AML-193 (cell line): ENCODE results near the gene TPD52L2.

Source experiments
- DNase-seq, 2 experiments: peaks; one replicate each; lab custom pipeline; 2025; lab: John Stamatoyannopoulos, UW

TPD52L2 gene

DNA sequence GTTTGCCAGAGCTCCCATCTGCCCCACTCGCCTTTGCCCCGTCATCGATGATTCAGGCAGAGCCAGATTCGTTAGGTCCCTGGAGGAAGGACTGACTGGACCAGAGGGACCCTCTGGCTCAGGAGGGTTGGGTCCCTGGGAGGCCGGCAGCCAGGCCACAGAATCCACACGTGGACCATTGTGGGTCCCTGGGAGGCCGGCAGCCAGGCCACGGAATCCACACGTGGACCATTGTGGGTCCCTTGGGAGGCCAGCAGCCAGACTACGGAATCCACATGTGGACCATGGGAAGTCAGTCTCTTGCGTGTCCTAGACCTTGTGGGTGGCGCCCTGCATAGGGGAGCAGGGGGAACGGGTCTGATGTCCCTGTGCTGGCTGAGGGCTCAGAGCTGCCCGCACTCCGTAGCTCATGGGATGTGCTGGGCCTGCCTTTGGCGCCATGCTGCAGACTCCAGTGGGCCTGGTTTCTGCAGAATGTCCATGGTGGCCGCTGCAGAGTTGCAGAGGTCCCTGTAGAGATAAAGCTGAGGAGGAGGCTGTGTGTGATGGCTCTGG, 67.6 kb downstream of the TPD52L2 start:
- DNase-seq = no peak

DNA sequence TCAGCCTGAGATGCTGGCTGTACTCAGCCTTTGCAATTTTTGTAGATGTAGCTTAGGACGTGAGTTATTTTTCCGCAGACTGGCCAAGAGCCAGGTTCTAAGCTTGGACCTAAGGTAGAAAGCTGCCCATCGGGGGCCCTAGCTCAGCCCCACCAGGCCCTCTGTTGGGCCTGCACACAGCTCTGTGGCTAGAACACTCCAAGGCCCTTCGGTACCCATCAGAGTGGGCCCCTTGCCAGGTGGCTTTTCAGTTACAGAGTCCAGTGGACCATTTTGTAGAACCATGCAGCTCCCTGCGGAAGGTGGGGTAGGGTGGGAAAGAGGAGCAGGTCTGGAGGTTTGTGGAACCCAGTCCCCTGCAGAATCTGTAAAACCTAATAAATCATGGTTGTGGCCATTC, 68.6 kb downstream of the TPD52L2 start:
- DNase-seq = no peak

DNA sequence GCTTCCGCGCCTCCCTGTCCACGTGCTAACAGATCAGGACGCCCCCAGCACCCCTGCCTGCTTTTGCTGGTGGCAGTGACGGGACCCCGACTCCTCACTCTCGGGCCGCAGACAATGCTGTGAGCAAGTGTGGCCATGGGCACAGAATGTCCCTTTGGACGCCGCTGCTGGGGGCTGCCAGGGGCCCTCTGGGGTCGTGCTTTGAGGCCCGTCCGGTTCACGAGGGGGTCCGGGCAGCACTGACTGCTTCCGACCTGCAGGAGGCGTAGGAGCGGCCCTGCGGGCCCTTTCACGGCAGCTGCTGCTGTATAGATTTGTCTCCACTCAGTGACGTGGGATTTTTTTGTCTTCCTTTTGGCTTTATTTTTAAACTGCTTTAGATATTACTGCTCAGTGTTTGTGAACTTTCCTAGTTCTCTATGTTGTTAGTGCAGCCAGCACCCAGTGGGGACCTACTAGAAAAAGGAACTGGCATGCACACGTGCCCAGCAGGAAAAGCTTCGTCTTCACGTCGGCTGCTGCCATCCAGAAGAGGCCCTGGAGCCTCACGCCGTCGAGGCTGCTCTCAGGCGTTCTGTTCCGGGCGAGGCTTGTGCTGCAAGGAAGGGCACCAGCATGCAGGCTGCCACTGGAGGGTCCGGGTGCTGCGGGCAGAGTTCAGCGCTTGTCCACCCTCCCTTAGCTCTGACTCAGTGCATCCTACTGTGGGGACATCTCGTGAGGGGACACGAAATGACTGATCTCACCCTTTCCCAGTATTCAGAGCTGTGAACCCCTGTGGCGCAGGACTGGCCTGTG, 69.4 kb downstream of the TPD52L2 start:
- DNase-seq = no peak

GRCh38 chr20:63935447-63935846, 70.4 kb downstream of the TPD52L2 start:
- no peak for DNase-seq

DNA sequence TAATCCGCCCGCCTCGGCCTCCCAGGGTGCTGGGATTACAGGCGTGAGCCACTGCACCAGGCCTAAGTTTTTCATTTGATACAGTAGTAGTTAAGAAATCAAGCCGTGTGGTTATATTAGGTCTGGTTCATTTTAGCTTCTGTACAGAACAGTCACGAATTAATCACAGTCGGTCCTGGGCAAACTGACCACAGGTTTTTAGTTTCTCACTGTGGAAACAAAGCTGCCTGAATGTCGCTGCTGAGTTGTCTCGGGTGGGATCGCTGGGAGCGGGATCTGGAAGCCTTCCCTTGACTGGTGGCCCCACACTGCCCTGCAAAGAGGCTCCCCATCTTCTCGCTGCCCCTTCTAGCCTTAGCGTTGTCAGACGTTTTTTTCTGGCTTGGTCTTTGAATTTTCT, 72.5 kb downstream of the TPD52L2 start:
- DNase-seq = no peak

DNA sequence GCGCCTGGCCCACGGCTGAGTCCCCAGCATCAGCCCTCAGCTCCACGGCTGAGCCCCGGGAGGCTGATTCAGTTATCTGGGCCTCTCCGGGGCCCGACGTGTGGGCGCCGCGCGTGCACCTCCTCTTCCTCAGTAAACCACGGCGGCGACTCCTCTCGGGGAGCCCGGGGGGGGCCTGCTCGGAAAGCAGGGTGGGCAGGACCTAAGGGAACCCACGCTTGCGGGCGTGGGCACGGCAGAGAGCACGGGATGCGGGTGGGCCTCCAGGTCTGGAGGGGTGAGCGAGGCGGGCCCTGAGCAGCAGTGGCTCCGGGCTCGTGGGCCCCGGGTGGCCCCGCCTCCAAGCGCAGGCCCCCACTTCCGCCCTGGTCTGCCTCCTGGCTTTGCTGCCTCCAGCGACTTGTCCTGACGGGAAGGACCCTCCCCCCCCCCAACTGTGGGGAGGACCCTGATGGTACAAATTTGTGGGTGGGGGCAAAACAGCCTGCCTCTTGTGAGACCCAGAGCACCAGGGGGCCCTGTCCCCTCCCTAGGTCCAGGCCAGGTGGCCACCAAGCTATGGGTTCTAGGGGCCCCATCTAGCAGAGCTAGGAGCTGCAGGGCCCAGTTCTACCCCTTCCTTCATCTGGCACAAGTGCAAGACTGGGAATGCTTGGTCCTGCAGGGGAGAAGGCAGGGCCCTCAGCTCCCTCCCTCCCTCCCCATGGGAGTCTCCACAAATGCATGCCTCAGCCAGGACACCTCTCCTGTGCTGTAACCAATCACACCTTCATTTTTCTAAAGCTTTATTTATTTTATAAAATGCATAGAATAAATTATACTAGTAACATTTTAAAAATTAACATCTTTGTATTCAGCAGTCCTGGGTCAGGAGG, 74.2 kb downstream of the TPD52L2 start:
- no peak for DNase-seq

DNA sequence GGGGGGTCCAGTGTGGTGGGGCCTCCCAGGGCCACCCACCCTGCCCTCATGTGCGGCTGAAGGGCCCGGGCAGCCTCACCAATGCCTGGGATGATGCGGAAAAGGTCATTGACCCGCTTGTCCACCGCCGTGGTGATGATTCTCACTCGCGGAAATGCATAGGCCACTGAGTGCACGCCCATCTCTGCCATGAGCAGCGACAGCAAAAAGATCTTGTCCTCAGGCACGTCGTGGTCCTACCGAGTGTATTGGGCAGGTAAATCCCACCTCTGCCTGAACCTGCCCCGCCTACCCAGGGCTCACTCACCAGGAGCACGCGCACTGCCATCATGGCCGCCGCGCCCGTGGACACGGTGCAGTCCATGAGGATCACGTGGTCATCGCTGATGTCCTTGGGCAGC, 75.0 kb downstream of the TPD52L2 start:
- DNase-seq = no peak

DNA sequence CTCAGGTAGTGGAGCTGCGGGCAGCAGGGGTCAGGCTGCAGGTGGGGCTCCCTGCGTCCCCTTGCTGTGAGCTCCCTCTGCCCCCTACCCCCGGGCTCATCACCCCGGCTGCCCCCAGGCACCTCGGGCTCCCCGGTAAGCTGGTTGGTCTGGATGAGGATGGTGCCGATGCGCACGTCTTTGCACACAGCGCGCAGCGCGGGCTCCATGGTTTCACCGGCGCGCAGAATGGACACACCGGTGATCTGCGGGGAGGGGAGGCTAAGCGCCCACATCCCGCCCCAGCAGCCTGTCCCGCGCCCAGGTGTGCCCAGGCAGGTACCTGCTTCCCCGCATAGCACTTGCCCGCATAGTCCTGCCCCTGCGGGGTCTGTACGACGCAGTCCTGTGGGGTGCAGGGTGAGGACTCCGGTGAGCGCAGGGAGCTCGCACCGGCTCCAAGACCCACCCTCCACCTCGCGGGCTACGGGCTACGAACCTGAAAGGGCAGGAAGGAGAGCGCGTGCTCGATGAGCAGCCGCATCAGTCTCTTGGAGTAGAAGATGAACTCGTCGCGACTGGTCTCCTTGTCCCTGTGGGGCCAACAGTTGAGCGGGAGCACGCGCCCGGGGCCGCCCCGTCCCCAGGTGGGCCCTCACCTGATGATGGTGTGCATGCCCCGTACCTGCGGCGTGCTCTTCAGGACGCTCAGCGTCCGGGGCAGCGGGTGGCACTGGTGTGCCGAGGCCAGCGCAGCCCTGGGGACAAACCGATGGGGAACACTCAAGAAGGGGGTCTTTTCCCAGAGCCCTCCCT, 75.6 kb downstream of the TPD52L2 start:
- DNase-seq = no peak
